Osteoblast (primary cell): ENCODE measurements around the gene NKX2-3. TPM values are rescaled to one million over a fixed set of nuclear protein-coding genes. Genes with fewer than 3 reads are reported as not detected.
A peak's percentile ranks its signal among the peaks of the same experiment; 100 is the strongest.

ENCODE experiments used
- DNase-seq: peaks from one replicate; pipeline ENCODE4 v3.0.0; 2011; ENCODE audit warnings: low spot score, mixed read lengths; ENCODE audit not compliant: insufficient read length; ENCODE audit errors: missing footprints
- H2AFZ ChIP-seq: 2 replicates; pipeline ENCODE4 v1.6.0; 2011; ENCODE audit warnings: mild to moderate bottlenecking, low read length
- H3K27ac ChIP-seq: 2 replicates; pipeline ENCODE4 v1.5.1; 2011; ENCODE audit warnings: mild to moderate bottlenecking, low read depth, low read length, moderate library complexity
- H3K27me3 ChIP-seq: 2 replicates; pipeline ENCODE4 v1.6.0; 2012; ENCODE audit warnings: mild to moderate bottlenecking, control low read depth, inconsistent platforms, low read length, moderate library complexity; ENCODE audit not compliant: insufficient read depth
- H3K36me3 ChIP-seq: 2 replicates; pipeline ENCODE4 v1.5.1; 2011; ENCODE audit warnings: mild to moderate bottlenecking, low read length, control low read depth, moderate library complexity; ENCODE audit not compliant: insufficient read depth
- H3K4me1 ChIP-seq: 2 replicates; pipeline ENCODE4 v1.5.1; 2011; ENCODE audit warnings: mild to moderate bottlenecking, low read length, control low read depth, moderate library complexity; ENCODE audit not compliant: insufficient read depth
- H3K4me2 ChIP-seq: 2 replicates; pipeline ENCODE4 v1.6.0; 2011; ENCODE audit warnings: mild to moderate bottlenecking, low read length; ENCODE audit not compliant: insufficient read depth
- H3K4me3 ChIP-seq: fragments of 200-600 bp; sonication (generic); 3 replicates; pipeline ENCODE4 v1.5.1; 2012; ENCODE audit warnings: mild to moderate bottlenecking, low read length, inconsistent platforms; ENCODE audit not compliant: insufficient read depth
- H3K79me2 ChIP-seq: 2 replicates; pipeline ENCODE4 v1.6.0; 2012; ENCODE audit warnings: mild to moderate bottlenecking, low read length, control low read depth, inconsistent platforms; ENCODE audit not compliant: insufficient read depth
- H3K9me3 ChIP-seq: 2 replicates; pipeline ENCODE4 v1.5.1; 2011; ENCODE audit warnings: low read depth, low read length, control low read depth
- H4K20me1 ChIP-seq: 2 replicates; pipeline ENCODE4 v1.6.0; 2012; ENCODE audit warnings: mild to moderate bottlenecking, low read length, control low read depth; ENCODE audit not compliant: insufficient read depth
- total RNA-seq: library from RNA; depleted of rRNA; stranded (reverse); fragments of >200 nt; gene quantifications from 2 replicates; pipeline ENCODE4 v1.2.3, GENCODE V29; 2012
- TF ChIP-seq, protein P1 (sequence below): IDR thresholded peaks from 2 replicates; pipeline ENCODE4 v1.5.1; 2011; ENCODE audit warnings: mild to moderate bottlenecking, low read depth, low read length, moderate library complexity; ENCODE audit errors: extremely low read depth

NKX2-3 gene
- total RNA-seq, 1 donor = not detected

DNA sequence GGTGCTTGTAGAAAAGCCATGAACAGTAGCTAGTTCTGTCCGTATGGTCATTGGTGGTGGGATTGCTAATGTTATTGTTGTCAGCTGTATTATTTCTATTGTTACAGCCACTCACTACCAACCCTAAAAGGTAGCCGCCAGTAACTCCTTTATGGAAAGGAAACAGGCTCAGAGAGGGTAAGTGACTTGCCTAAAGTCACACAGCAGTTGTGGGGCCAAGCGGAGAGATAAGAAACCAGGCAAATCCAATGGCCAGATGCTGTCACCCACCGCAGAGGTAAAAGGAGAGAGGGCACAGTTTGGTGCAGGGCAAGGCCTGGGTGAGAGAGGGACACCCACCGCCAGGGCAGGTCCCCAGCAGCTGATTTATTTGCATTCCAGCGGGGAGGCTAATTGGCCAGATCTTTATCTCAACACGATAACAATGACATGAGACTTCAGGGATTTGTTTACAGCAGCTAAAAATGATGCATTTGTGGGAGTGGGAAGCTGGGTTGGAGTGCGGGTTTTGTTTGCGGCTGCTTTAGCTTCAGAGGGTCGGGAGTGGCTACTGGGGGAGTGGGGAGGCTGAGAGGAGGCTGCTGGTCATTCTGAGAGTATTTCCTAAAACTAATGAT lies 8.6 kb upstream of the NKX2-3 start:
- no peaks in the 10 kb centered on the region for H3K36me3 ChIP-seq
- H3K4me3 ChIP-seq = no peak overlapping the region
- H3K9me3 ChIP-seq = no peaks in the 10 kb centered on the region
- H3K4me2 ChIP-seq = no peak overlapping the region
- no peak for DNase-seq
- no peaks in the 10 kb centered on the region for H4K20me1 ChIP-seq
- no peaks in the 10 kb centered on the region for H3K79me2 ChIP-seq
- no peak overlapping the region for H2AFZ ChIP-seq
- TF ChIP-seq, protein P1, sequence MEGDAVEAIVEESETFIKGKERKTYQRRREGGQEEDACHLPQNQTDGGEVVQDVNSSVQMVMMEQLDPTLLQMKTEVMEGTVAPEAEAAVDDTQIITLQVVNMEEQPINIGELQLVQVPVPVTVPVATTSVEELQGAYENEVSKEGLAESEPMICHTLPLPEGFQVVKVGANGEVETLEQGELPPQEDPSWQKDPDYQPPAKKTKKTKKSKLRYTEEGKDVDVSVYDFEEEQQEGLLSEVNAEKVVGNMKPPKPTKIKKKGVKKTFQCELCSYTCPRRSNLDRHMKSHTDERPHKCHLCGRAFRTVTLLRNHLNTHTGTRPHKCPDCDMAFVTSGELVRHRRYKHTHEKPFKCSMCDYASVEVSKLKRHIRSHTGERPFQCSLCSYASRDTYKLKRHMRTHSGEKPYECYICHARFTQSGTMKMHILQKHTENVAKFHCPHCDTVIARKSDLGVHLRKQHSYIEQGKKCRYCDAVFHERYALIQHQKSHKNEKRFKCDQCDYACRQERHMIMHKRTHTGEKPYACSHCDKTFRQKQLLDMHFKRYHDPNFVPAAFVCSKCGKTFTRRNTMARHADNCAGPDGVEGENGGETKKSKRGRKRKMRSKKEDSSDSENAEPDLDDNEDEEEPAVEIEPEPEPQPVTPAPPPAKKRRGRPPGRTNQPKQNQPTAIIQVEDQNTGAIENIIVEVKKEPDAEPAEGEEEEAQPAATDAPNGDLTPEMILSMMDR = no peak
- H3K27ac ChIP-seq = no peak overlapping the region
- peaks cover 99% of the 10 kb centered on the region for H3K27me3 ChIP-seq
- H3K4me1 ChIP-seq = no peaks in the 10 kb centered on the region

DNA sequence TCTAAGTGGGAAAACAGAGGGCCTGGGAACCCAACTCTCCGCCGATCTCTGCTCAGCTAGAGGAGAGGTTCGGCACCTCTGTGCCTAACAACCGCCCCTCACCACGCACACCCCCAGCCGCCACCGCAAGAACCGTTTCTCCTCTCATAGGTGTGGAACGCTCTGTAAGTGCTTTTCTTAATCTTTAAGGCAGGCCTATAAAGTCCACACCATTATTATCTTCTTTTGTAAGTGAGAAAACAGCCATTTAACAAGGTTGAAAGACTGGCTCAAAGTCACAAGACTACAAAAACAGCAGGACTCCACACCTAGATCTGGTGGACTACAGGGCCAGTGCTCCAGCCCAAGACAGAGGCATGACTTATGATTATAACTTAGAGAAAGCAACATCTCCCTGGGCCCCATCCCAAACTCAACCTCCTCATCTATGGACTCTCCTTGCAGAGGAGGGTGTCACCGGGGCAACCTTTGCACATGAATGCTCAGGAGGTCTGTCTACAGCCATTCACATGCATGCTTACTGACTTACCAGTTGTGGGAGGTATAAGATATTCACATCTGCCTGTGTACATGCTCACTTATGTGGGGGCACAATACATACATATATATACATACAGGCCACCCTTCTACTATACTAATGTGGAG lies 7.9 kb upstream of the NKX2-3 start:
- Histone ChIP-seq H3K27ac (no peak overlapping the region), H3K9me3 (no peaks in the 10 kb centered on the region), H4K20me1 (no peaks in the 10 kb centered on the region), H3K79me2 (no peaks in the 10 kb centered on the region), H2AFZ (no peak overlapping the region), H3K36me3 (no peaks in the 10 kb centered on the region), H3K27me3 (peaks cover 99% of the 10 kb centered on the region), H3K4me3 (no peak overlapping the region), H3K4me2 (no peak overlapping the region), H3K4me1 (no peaks in the 10 kb centered on the region)
- TF ChIP-seq, protein P1 = no peak
- DNase-seq = peak; percentile 70

DNA sequence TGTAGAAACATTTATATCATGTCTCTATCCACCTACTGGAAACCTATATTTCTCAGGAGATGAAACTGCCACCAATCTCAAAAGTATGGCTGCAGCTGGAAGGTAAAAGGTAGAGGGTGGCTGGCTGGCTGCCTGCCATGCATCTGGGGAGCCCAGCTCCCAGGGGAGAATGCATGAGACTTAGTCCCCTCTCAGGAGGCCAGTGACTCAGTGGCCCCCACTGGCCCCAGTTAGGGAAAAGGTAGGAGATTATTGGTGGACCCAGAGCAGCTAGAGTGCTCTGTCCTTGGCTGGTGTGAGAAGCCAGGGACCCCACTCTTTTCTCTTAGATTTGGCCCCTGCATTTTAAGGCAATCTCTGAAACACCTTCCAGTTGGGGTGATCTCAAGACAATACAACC lies 6.8 kb upstream of the NKX2-3 start:
- Histone ChIP-seq H3K4me2 (no peak overlapping the region), H4K20me1 (no peaks in the 10 kb centered on the region), H3K4me1 (no peaks in the 10 kb centered on the region), H3K27me3 (peaks cover 99% of the 10 kb centered on the region), H3K36me3 (no peaks in the 10 kb centered on the region), H3K4me3 (no peak overlapping the region), H2AFZ (no peak overlapping the region), H3K27ac (no peak overlapping the region), H3K9me3 (no peaks in the 10 kb centered on the region), H3K79me2 (no peaks in the 10 kb centered on the region)
- DNase-seq = peak; percentile 53
- TF ChIP-seq, protein P1 = no peak

DNA sequence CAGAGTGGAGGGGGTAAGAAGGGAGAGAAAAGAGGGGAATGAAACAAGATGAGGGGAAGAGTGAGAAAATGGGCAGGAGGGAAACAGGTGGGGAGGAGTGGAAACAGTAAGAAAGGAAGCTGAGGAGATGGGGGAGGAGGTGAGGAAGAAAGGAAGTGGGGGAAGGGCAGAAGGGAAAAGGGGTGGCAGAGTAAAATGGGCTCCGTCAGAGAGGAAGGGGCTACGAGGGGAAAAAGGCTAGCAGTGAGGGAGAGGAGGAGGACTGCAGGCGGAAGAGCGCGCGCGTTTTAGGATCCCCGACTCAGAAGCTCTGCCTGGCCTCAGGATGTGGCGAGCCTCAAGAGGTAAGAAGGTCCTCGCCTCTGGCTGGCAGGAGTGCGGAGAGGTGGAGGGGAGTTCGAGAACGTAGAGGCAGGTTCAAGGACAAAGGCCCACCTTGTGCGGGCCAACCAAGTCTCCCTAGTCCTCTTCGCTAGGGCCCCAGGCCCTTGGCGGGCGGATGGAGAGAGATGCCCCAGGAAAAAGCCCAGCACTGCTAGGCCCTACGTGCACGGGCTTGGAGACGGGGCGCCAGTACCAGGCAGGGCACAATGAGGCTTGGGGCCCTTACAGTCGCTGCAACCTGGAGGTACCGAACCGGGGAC lies 5.8 kb upstream of the NKX2-3 start:
- Histone ChIP-seq H3K9me3 (no peaks in the 10 kb centered on the region), H3K4me1 (no peaks in the 10 kb centered on the region), H3K27me3 (peaks cover 99% of the 10 kb centered on the region), H3K4me3 (no peak overlapping the region), H3K27ac (no peak overlapping the region), H4K20me1 (no peaks in the 10 kb centered on the region), H3K79me2 (no peaks in the 10 kb centered on the region), H3K36me3 (no peaks in the 10 kb centered on the region), H2AFZ (no peak overlapping the region), H3K4me2 (no peak overlapping the region)
- peak; percentile 75 for DNase-seq
- TF ChIP-seq, protein P1 = no peak
